Thyroid gland (tissue), 4 donors: ENCODE results near the gene NTN5.
"Not testable (repeated sequence)": the region's sequence is repeated elsewhere in the genome, so short reads cannot be mapped to it uniquely, and the experiment has no call there.

ENCODE experiments used
- CTCF ChIP-seq, 6 experiments: fragments of 200-600 bp in 3 of 6; fragments of 450-650 bp in 3 of 6; sonication (generic) in 3 of 6; IDR thresholded peaks; one replicate each; pipeline ENCODE4 v1.5.1; 2016 to 2019; ENCODE audit warnings: antibody characterized with exemption in 6 of 6, mild to moderate bottlenecking in 2 of 6, inconsistent platforms in 1 of 6, moderate library complexity in 1 of 6
- POLR2A ChIP-seq, 2 donors: fragments of 450-650 bp; IDR thresholded peaks; one replicate each; pipeline ENCODE4 v1.6.1; 2017; ENCODE audit warnings: antibody characterized with exemption in 2 of 2, mild to moderate bottlenecking in 2 of 2, moderate library complexity in 1 of 2

- not testable (repeated sequence) for TF ChIP-seq CTCF, POLR2A (IDR thresholded peaks at IDR 0.05)
Observed at GRCh38 chr19:48680006-48680405, 7.2 kb upstream of the NTN5 start.
